Measurements from ENCODE around the gene SIRT4. TPM values are rescaled to one million over a fixed set of nuclear protein-coding genes. Genes with fewer than 3 reads are reported as not detected.

The SIRT4 gene
- total and polyA plus RNA-seq, 2 of the 8 experiments (the other 6 are each of a cell fraction or from before 2014, with no cell fraction given), result 3.8 to 4.1 TPM

GRCh38 chr12:120356567-120357030 lies 54.5 kb downstream of the SIRT4 start (continued):
- TF ChIP-seq SAP30 (IDR thresholded peaks at IDR 0.05; ENCODE audit: insufficient read depth, insufficient replicate concordance, low read length) (no peak), GTF2F1 (IDR thresholded peaks at IDR 0.05; ENCODE audit: borderline replicate concordance, low read depth, low read length) (no peak), GABPA (IDR thresholded peaks at IDR 0.05; ENCODE audit: borderline replicate concordance, insufficient read depth, low read length) (no peak), YY1 (IDR thresholded peaks at IDR 0.05; ENCODE audit: low read depth, low read length) (no peak), JUN (IDR thresholded peaks at IDR 0.05; ENCODE audit: low read depth, low read length) (no peak), TAF7 (optimal IDR thresholded peaks at IDR 0.05; ENCODE audit: borderline replicate concordance, low read depth, low read length) (no peak), MAFK (IDR thresholded peaks at IDR 0.05; ENCODE audit: low read depth, low read length) (no peak), RAD21 (IDR thresholded peaks at IDR 0.05 in 1 of 2, conservative IDR thresholded peaks at IDR 0.05 in 1 of 2; ENCODE audit: low read depth in 2 of 2, low read length in 2 of 2) (peak; percentile 93 to 96), SUZ12 (IDR thresholded peaks at IDR 0.05; ENCODE audit: low read length) (no peak), CTBP2 (IDR thresholded peaks at IDR 0.05; ENCODE audit: borderline replicate concordance, insufficient read depth, insufficient read length, low read length) (no peak), EGR1 (IDR thresholded peaks at IDR 0.05; ENCODE audit: borderline replicate concordance, low read depth, low read length) (peak; percentile 33; the same call in 1 of the 2 replicates), SP2 (IDR thresholded peaks at IDR 0.05; ENCODE audit: low read length) (no peak), FOSL1 (IDR thresholded peaks at IDR 0.05; ENCODE audit: insufficient read depth, low read depth, low read length) (no peak), CBX5 (IDR thresholded peaks at IDR 0.05; ENCODE audit: low read depth, low read length) (no peak), ZNF274 (IDR thresholded peaks at IDR 0.05; ENCODE audit: borderline replicate concordance, extremely low read depth, low read length) (no peak), POU5F1 (IDR thresholded peaks at IDR 0.05; ENCODE audit: low read depth, low read length) (no peak), KDM1A (IDR thresholded peaks at IDR 0.05; ENCODE audit: borderline replicate concordance, low read length) (no peak), TCF12 (IDR thresholded peaks at IDR 0.05; ENCODE audit: low read depth, low read length) (no peak), SIRT6 (IDR thresholded peaks at IDR 0.05; ENCODE audit: low read length) (no peak), PHF8 (conservative IDR thresholded peaks at IDR 0.05; ENCODE audit: low read depth, low read length) (no peak), NRF1 (IDR thresholded peaks at IDR 0.05; ENCODE audit: low read depth, low read length) (no peak), ATF3 (IDR thresholded peaks at IDR 0.05; ENCODE audit: insufficient read depth, low read depth, low read length) (no peak), RBBP5 (IDR thresholded peaks at IDR 0.05; ENCODE audit: borderline replicate concordance, low read depth, low read length) (no peak), SP1 (IDR thresholded peaks at IDR 0.05; ENCODE audit: low read depth, low read length) (no peak), E2F6 (IDR thresholded peaks at IDR 0.05) (no peak)

All from H1 (cell line).